HCT116 (cell line): ENCODE measurements around the gene CKM. TPM values are rescaled to one million over a fixed set of nuclear protein-coding genes. Genes with fewer than 3 reads are reported as not detected.

Experiments
- ATAC-seq: fragments of 200-7000 bp; cut with Tn5 transposase; 2 replicates; pipeline ENCODE4 v1.9.1; 2020; ENCODE audit warnings: mild to moderate bottlenecking, moderate library complexity
- BruUV-seq: library from RNA; stranded (reverse); fragments of 400-500 nt; replicated peaks from 2 replicates; lab custom pipeline; 2021; lab: Mats Ljungman, UMichigan
- CTCF ChIA-PET: fragments of 300-600 bp; sonication (Branson Sonifier 250); formaldehyde crosslinking; loops from one replicate; lab custom pipeline; 2021; ENCODE audit warnings: antibody characterized with exemption; lab: Charles Lee
- POLR2A ChIA-PET: fragments of 300-600, 350-600 bp; sonication (Branson Sonifier 250); formaldehyde crosslinking; loops from one replicate; lab custom pipeline; 2021; ENCODE audit warnings: antibody characterized with exemption; lab: Charles Lee
- RAD21 ChIA-PET, 2 experiments: fragments of 300-600 bp; sonication (Branson Sonifier 250); formaldehyde crosslinking; loops; one replicate each; lab custom pipeline; 2023; ENCODE audit warnings: low total read pairs in 2 of 2; ENCODE audit not compliant: uncharacterized antibody in 2 of 2, unreplicated experiment in 2 of 2, low non-redundant PET in 1 of 2; lab: Charles Lee
- DNase-seq: peaks from one replicate; pipeline ENCODE4 v3.0.0-alpha.2; 2010; ENCODE audit warnings: low read depth, low spot score
- H2AFZ ChIP-seq: fragments of 200-600 bp; shearing (Covaris generic), sonication (generic); 2 replicates; pipeline ENCODE4 v1.6.1; 2017; ENCODE audit warnings: low read depth, mixed run types, mixed read lengths, antibody characterized with exemption, low read length; ENCODE audit not compliant: poor library complexity, severe bottlenecking
- H3K27ac ChIP-seq: 2 replicates; pipeline ENCODE4 v1.5.1; 2012; ENCODE audit warnings: low read depth, low read length
- H3K27me3 ChIP-seq: fragments of 200-600 bp; sonication (generic); 2 replicates; pipeline ENCODE4 v1.6.1; 2016; ENCODE audit warnings: mixed run types, low read length, mixed read lengths; ENCODE audit not compliant: insufficient read depth
- H3K36me3 ChIP-seq, 2 experiments: fragments of 200-500 bp in 1 of 2; fragments of 200-600 bp in 1 of 2; sonication (Bioruptor generic) in 1 of 2; sonication (generic) in 1 of 2; 2 replicates each; pipeline versions ENCODE4 v1.5.1 to v1.6.1; 2014 to 2016; ENCODE audit warnings: low read length in 2 of 2, inconsistent platforms in 1 of 2, mixed read lengths in 1 of 2, mixed run types in 1 of 2; ENCODE audit not compliant: insufficient read depth in 2 of 2, control insufficient read depth in 1 of 2
- H3K4me1 ChIP-seq, 2 experiments: fragments of 200-600 bp in 1 of 2; sonication (generic) in 1 of 2; 2 replicates each; pipeline versions ENCODE4 v1.5.1 to v1.6.1; 2012 to 2017; ENCODE audit warnings: low read length in 2 of 2, inconsistent platforms in 1 of 2, mild to moderate bottlenecking in 1 of 2, mixed read lengths in 1 of 2, mixed run types in 1 of 2, moderate library complexity in 1 of 2; ENCODE audit not compliant: insufficient read depth in 2 of 2, control insufficient read depth in 1 of 2
- H3K4me2 ChIP-seq: fragments of 200-600 bp; sonication (generic); 2 replicates; pipeline ENCODE4 v1.6.1; 2017; ENCODE audit warnings: mixed run types, low read length, mixed read lengths
- H3K4me3 ChIP-seq, 2 experiments: fragments of 200-600 bp in 1 of 2; sonication (generic) in 1 of 2; replicated peaks in 1 of 2; 2 replicates each; pipeline ENCODE4 v1.5.1; 2011 to 2016; ENCODE audit warnings: low read length in 2 of 2, control low read depth in 1 of 2, low read depth in 1 of 2, mild to moderate bottlenecking in 1 of 2, mixed read lengths in 1 of 2, mixed run types in 1 of 2
- H3K79me2 ChIP-seq: fragments of 200-600 bp; sonication (generic); 2 replicates; pipeline ENCODE4 v1.6.1; 2017; ENCODE audit warnings: mild to moderate bottlenecking, mixed run types, low read length, moderate library complexity, mixed read lengths; ENCODE audit not compliant: insufficient read depth
- H3K9ac ChIP-seq: fragments of 200-600 bp; sonication (generic); 2 replicates; pipeline ENCODE4 v1.6.1; 2016; ENCODE audit warnings: low read length, mixed read lengths
- H3K9me2 ChIP-seq: fragments of 200-600 bp; sonication (generic), shearing (Covaris generic); 2 replicates; pipeline ENCODE4 v1.6.1; 2017; ENCODE audit warnings: mixed run types, mild to moderate bottlenecking, moderate library complexity; ENCODE audit not compliant: insufficient read depth
- H3K9me3 ChIP-seq, 2 experiments: fragments of 200-500 bp in 1 of 2; fragments of 200-600 bp in 1 of 2; sonication (Bioruptor generic) in 1 of 2; sonication (generic) in 1 of 2; 2 replicates each; pipeline ENCODE4 v1.6.1; 2014 to 2017; ENCODE audit warnings: low read length in 2 of 2, mixed read lengths in 2 of 2, inconsistent platforms in 1 of 2, low read depth in 1 of 2, mild to moderate bottlenecking in 1 of 2, mixed run types in 1 of 2, moderate library complexity in 1 of 2; ENCODE audit not compliant: control insufficient read depth in 1 of 2, insufficient read depth in 1 of 2
- H4K20me1 ChIP-seq: fragments of 200-600 bp; sonication (generic), shearing (Covaris generic); 2 replicates; pipeline ENCODE4 v1.6.1; 2017; ENCODE audit warnings: mixed run types, mild to moderate bottlenecking, moderate library complexity; ENCODE audit not compliant: insufficient read depth
- JUND ChIP-seq: IDR thresholded peaks from 2 replicates; pipeline ENCODE4 v1.6.1; 2012
- RAD21 ChIP-seq: IDR thresholded peaks from 2 replicates; pipeline ENCODE4 v1.6.1; 2012; ENCODE audit warnings: low read depth, mild to moderate bottlenecking
- SIN3A ChIP-seq: IDR thresholded peaks from 2 replicates; pipeline ENCODE4 v1.6.1; 2012; ENCODE audit warnings: low read depth
- SRF ChIP-seq: IDR thresholded peaks from 2 replicates; pipeline ENCODE4 v1.6.1; 2012; ENCODE audit warnings: low read depth
- intact Hi-C: fragments of 100-400 bp; cut with micrococcal nuclease; formaldehyde crosslinking; loops from 2 replicates; pipeline ENCODE4 v1.10.0; 2022
- total RNA-seq: library from RNA; stranded (reverse); gene quantifications from one replicate; pipeline ENCODE4 v1.2.1, GENCODE V29; 2021; ENCODE audit not compliant: unreplicated experiment
- TF ChIP-seq, protein P1 (sequence below): IDR thresholded peaks from 2 replicates; pipeline ENCODE4 v1.6.1; 2012; ENCODE audit warnings: low read depth

Gene CKM
- total RNA-seq, 1 experiment from 2014 or later, result not detected

GRCh38 chr19:45304141-45304926 is 18.3 kb downstream of the CKM start:
- POLR2A ChIA-PET, result interaction anchor here (0.6 kb wide), 1 partner anchor 16 kb away, joined by 5 read pairs; no protein-coding TSS in a partner anchor

DNA sequence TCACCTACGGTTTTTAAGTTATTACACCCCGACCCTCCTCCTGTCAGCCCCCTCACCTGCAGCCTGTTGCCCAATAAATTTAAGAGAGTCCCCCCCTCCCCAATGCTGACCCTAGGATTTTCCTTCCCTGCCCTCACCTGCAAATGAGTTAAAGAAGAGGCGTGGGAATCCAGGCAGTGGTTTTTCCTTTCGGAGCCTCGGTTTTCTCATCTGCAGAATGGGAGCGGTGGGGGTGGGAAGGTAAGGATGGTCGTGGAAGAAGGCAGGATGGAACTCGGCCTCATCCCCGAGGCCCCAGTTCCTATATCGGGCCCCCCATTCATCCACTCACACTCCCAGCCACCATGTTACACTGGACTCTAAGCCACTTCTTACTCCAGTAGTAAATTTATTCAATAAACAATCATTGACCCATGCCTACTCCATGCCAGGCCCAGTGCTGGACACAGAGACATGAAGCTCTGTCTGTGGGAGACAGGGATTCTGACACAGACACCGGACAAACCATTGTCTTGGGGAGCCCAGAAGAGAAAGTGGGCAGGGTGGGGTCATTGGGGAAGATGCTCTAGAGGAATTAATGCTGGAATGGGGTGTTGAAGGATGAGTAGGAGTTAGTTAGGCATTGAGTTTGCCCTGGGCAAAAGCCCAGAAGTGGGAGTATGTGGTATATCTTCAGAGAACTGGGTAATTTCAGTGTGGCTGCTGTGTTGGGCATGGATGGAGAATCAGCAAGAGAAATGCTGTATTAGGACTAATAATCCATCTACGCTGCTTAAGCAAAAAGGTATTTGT is 19.2 kb downstream of the CKM start:
- Histone ChIP-seq H3K4me1 (peaks cover 7 to 22% of the 10 kb centered on the region in 2 experiments), H3K4me3 (no peak overlapping the region), H4K20me1 (no peaks in the 10 kb centered on the region), H2AFZ (no peak overlapping the region), H3K9me3 (no peaks in the 10 kb centered on the region), H3K27me3 (no peaks in the 10 kb centered on the region), H3K27ac (no peak overlapping the region), H3K36me3 (no peaks in the 10 kb centered on the region), H3K79me2 (no peaks in the 10 kb centered on the region), H3K4me2 (no peak overlapping the region), H3K9ac (no peak overlapping the region), H3K9me2 (no peaks in the 10 kb centered on the region)
- ChIA-PET RAD21 (no interaction called here), POLR2A (interaction anchor here (0.6 kb wide), 1 partner anchor 16 kb away, joined by 5 read pairs; no protein-coding TSS in a partner anchor), CTCF (no interaction called here)
- no TSS peak for BruUV-seq
- no peak for TF ChIP-seq RAD21
- TF ChIP-seq, protein P1, sequence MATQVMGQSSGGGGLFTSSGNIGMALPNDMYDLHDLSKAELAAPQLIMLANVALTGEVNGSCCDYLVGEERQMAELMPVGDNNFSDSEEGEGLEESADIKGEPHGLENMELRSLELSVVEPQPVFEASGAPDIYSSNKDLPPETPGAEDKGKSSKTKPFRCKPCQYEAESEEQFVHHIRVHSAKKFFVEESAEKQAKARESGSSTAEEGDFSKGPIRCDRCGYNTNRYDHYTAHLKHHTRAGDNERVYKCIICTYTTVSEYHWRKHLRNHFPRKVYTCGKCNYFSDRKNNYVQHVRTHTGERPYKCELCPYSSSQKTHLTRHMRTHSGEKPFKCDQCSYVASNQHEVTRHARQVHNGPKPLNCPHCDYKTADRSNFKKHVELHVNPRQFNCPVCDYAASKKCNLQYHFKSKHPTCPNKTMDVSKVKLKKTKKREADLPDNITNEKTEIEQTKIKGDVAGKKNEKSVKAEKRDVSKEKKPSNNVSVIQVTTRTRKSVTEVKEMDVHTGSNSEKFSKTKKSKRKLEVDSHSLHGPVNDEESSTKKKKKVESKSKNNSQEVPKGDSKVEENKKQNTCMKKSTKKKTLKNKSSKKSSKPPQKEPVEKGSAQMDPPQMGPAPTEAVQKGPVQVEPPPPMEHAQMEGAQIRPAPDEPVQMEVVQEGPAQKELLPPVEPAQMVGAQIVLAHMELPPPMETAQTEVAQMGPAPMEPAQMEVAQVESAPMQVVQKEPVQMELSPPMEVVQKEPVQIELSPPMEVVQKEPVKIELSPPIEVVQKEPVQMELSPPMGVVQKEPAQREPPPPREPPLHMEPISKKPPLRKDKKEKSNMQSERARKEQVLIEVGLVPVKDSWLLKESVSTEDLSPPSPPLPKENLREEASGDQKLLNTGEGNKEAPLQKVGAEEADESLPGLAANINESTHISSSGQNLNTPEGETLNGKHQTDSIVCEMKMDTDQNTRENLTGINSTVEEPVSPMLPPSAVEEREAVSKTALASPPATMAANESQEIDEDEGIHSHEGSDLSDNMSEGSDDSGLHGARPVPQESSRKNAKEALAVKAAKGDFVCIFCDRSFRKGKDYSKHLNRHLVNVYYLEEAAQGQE, result no peak
- no peak for TF ChIP-seq JUND
- TF ChIP-seq SRF, result no peak
- TF ChIP-seq SIN3A, result no peak
- DNase-seq, result no peak
- no peak for ATAC-seq
- intact Hi-C loops, result no loop called here

More at GRCh38 chr19:45304141-45304926, 18.3 kb downstream of the CKM start:
- ATAC-seq, result no peak
- no peak overlapping the region for H3K9ac ChIP-seq
- no peaks in the 10 kb centered on the region for H3K9me2 ChIP-seq
- RAD21 ChIA-PET, result no interaction called here
- TF ChIP-seq SRF, result no peak
- no peaks in the 10 kb centered on the region for H3K27me3 ChIP-seq
- DNase-seq, result no peak
- H2AFZ ChIP-seq, result no peak overlapping the region
- intact Hi-C loops, result no loop called here
- no peak overlapping the region for H3K4me2 ChIP-seq
- H3K79me2 ChIP-seq, result no peaks in the 10 kb centered on the region
- no peaks in the 10 kb centered on the region for H3K36me3 ChIP-seq
- BruUV-seq, result no TSS peak
- H3K9me3 ChIP-seq, result no peaks in the 10 kb centered on the region
- H4K20me1 ChIP-seq, result no peaks in the 10 kb centered on the region
- H3K4me3 ChIP-seq, result no peak overlapping the region
- CTCF ChIA-PET, result no interaction called here
- H3K4me1 ChIP-seq, result peaks cover 10 to 25% of the 10 kb centered on the region in 2 experiments
- no peak overlapping the region for H3K27ac ChIP-seq
